K562 (cell line): Measurements from ENCODE around the gene ELF5. TPM values are rescaled to one million over a fixed set of nuclear protein-coding genes. Genes with fewer than 3 reads are reported as not detected.

Experiments
- MGA ChIP-seq: fragments of 450-650 bp; IDR thresholded peaks from 2 replicates; pipeline ENCODE4 v1.6.1; 2016; ENCODE audit warnings: mild to moderate bottlenecking, moderate library complexity
- PTBP1 ChIP-seq: fragments of 200-400 bp; formaldehyde crosslinking; IDR thresholded peaks from 2 replicates; pipeline ENCODE4 v1.6.1; 2017; ENCODE audit warnings: low read depth, low read length
- polyA plus RNA-seq, 8 experiments: library from polyadenylated mRNA; depleted of rRNA in 4 of 8; stranded (reverse) in 5 of 8; unstranded in 3 of 8; fragments of >200 nt; fragmentation: Nextera tagmentation in 2 of 8; fragmentation: Illumina TruSeq in 1 of 8; extraction: Ambion mirVana in 2 of 8; extraction: Trizol in 1 of 8; gene quantifications; 2 replicates each; pipeline versions ENCODE4 v1.2.1 to v1.2.3, GENCODE V29; 2011 to 2014; ENCODE audit warnings: inconsistent platforms in 1 of 8, missing spikeins in 1 of 8
- total RNA-seq, 7 experiments: library from RNA; depleted of rRNA in 6 of 7; stranded (reverse); fragments of >200 nt in 6 of 7; fragmentation: Illumina TruSeq in 2 of 7; extraction: Trizol in 2 of 7; gene quantifications; 2 replicates each; pipeline versions ENCODE4 v1.2.1 to v1.2.3, GENCODE V29; 2011 to 2021; ENCODE audit warnings: low replicate concordance in 1 of 7

ELF5 gene
- total and polyA plus RNA-seq, 9 of the 15 experiments (the other 6 are each of a cell fraction or from before 2014, with no cell fraction given) = not detected

- no peak for TF ChIP-seq MGA
- TF ChIP-seq PTBP1 = no peak
- TF ChIP-seq, all 486 proteins: peak for 0
Observed at GRCh38 chr11:34546511-34547209, 33.1 kb upstream of the ELF5 start (continued).
